Lower lobe of right lung (tissue), 2 donors: Measurements from ENCODE around the gene RNF31. TPM values are rescaled to one million over a fixed set of nuclear protein-coding genes. Genes with fewer than 3 reads are reported as not detected.

Source experiments
- ATAC-seq, 2 donors: fragments of 200-7000 bp; cut with Tn5 transposase; one replicate each; pipeline ENCODE4 v1.9.1; 2020 to 2022; ENCODE audit warnings: mild to moderate bottlenecking in 2 of 2, moderate library complexity in 2 of 2
- DNase-seq: peaks from one replicate; pipeline ENCODE4 v3.0.0-alpha.2; 2020
- H3K27ac ChIP-seq: fragments of 200-600 bp; one replicate; pipeline ENCODE4 v1.8.0; 2022
- H3K27me3 ChIP-seq: fragments of 200-600 bp; one replicate; pipeline ENCODE4 v1.8.0; 2022; ENCODE audit warnings: low read depth
- H3K36me3 ChIP-seq: fragments of 200-600 bp; one replicate; pipeline ENCODE4 v1.8.0; 2022; ENCODE audit warnings: mild to moderate bottlenecking
- H3K4me1 ChIP-seq: fragments of 200-600 bp; one replicate; pipeline ENCODE4 v1.8.0; 2022
- H3K4me3 ChIP-seq: fragments of 200-600 bp; one replicate; pipeline ENCODE4 v1.8.0; 2022; ENCODE audit warnings: mild to moderate bottlenecking
- H3K9me3 ChIP-seq: fragments of 200-600 bp; one replicate; pipeline ENCODE4 v1.8.0; 2022
- intact Hi-C: fragments of 100-400 bp; cut with DNase I; formaldehyde crosslinking; loops from one replicate; pipeline ENCODE4 v1.11.0; 2022
- total RNA-seq: library from RNA; stranded (reverse); fragmentation: NEBNext Ultra II Directional; extraction: Animal tissue kit (Norgen Biotek cat#: 25700); gene quantifications from one replicate; pipeline ENCODE4 v1.2.1, GENCODE V29; 2021
- TF ChIP-seq, protein P1 (sequence below): fragments of 200-600 bp; IDR thresholded peaks from one replicate; pipeline ENCODE4 v1.8.0; 2022; ENCODE audit warnings: antibody characterized with exemption, mild to moderate bottlenecking
- donor health status: DM: no; HTN: yes; CAD: no; lungs with severe emphysema.

Gene RNF31
- total RNA-seq, 1 donor from 2014 or later: 67.3 TPM

DNA sequence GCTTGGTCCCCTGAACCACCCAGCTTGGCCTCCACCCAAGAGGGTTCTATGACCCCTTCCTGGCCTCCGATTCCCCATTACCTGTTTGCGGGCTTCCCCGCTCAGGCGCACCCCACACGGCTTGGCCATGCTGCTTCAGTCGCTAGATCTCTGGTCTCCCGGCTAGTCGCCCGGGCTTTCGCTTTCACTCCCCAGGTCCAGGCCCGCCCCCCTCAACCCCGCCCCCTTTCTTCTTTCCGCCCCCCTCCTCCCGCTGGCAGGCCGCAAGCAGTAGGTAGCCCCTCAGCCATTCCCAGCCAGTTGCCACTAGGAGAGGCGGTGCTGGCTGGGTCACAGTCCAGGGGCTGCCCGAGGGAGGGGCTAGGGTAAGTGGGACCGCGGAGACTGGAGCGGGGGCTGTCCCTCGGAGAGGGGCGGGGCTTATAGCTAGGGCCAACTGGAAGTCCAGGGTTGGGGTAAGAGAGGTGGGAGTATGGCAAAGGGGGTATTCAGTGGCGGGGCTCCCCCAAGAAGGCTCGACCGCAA is 783 bp upstream of the RNF31 start, which contains the start of gene PSME2:
TSS of gene PSME2 (minus strand) at position 158 of the 525 bp plus-strand sequence. CDS start at position 129, 29 bp downstream.
- peaks cover 44% of the 10 kb centered on the region for H3K4me1 ChIP-seq
- no peaks in the 10 kb centered on the region for H3K27me3 ChIP-seq
- peak within 1 kb of the TSS; percentile 97 for H3K4me3 ChIP-seq
- no peaks in the 10 kb centered on the region for H3K9me3 ChIP-seq
- H3K27ac ChIP-seq: peak within 1 kb of the TSS; percentile 90
- intact Hi-C loops: no loop called here
- H3K36me3 ChIP-seq: peaks cover 53% of the 10 kb centered on the region
- TF ChIP-seq, protein P1, sequence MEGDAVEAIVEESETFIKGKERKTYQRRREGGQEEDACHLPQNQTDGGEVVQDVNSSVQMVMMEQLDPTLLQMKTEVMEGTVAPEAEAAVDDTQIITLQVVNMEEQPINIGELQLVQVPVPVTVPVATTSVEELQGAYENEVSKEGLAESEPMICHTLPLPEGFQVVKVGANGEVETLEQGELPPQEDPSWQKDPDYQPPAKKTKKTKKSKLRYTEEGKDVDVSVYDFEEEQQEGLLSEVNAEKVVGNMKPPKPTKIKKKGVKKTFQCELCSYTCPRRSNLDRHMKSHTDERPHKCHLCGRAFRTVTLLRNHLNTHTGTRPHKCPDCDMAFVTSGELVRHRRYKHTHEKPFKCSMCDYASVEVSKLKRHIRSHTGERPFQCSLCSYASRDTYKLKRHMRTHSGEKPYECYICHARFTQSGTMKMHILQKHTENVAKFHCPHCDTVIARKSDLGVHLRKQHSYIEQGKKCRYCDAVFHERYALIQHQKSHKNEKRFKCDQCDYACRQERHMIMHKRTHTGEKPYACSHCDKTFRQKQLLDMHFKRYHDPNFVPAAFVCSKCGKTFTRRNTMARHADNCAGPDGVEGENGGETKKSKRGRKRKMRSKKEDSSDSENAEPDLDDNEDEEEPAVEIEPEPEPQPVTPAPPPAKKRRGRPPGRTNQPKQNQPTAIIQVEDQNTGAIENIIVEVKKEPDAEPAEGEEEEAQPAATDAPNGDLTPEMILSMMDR: no peak
- DNase-seq (peak; percentile 96), ATAC-seq (peak; percentile 91 to 92)

DNA sequence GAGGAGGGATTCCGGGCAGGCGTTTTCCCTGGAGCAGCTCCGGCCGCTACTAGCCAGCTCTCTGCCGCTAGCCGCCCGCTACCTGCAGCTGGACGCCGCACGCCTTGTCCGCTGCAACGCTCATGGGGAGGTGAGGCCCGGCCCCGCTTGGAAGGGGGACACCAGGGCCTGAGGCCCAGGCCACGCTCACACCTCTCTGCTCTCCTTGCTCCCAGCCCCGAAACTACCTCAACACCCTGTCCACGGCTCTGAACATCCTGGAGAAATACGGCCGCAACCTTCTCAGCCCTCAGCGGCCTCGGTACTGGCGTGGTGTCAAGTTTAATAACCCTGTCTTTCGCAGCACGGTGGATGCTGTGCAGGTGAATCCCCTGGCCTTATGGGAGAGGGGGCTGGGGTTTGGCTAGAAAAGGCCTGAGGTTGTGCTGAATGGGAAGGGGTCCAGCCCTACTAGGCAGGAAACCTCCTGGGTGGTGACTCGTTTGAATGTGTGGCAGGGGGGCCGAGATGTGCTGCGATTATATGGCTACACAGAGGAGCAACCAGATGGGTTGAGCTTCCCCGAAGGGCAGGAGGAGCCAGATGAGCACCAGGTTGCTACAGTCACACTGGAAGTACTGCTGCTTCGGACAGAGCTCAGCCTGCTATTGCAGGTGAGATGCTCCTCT is 597 bp downstream of the RNF31 start:
- TF ChIP-seq, protein P1: no peak
- H3K4me3 ChIP-seq: peak overlapping the region; percentile 97
- peaks cover 67% of the 10 kb centered on the region for H3K36me3 ChIP-seq
- H3K27ac ChIP-seq: peak overlapping the region; percentile 90
- peaks cover 36% of the 10 kb centered on the region for H3K4me1 ChIP-seq
- ATAC-seq (peak in 1 of 2 donors; percentile 0), DNase-seq (peak; percentile 65)
- no peaks in the 10 kb centered on the region for H3K9me3 ChIP-seq
- no peaks in the 10 kb centered on the region for H3K27me3 ChIP-seq
- intact Hi-C loops: no loop called here

DNA sequence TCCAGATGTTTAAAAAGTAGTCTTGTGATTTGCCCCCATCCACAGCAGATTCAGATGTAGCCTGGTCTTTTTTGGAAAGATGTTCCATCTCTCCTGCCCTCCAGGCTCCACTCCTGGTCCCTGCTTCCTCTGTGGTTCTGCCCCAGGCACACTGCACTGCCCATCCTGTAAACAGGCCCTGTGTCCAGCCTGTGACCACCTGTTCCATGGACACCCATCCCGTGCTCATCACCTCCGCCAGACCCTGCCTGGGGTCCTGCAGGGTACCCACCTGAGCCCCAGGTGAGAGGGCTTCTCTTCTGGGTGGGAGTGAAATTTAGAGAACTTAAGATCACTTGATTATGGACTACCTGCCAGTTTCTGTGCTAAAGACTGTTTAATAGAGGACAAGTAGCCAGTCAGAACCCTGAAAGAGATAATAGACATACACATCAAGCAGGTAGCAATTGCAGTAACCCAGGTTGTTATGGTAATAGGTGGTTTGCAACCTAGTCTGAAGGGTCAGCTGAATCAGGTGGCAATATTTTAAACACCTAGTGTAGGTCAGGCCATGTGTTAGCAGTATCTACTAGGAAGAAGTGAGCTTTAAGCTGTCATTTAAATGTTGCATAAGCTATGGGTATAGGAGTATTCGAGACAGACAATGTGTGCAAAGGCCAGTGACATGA is 2.1 kb downstream of the RNF31 start:
- ATAC-seq (no peak), DNase-seq (no peak)
- no peaks in the 10 kb centered on the region for H3K9me3 ChIP-seq
- no peak overlapping the region for H3K4me3 ChIP-seq
- peaks cover 69% of the 10 kb centered on the region for H3K36me3 ChIP-seq
- no peaks in the 10 kb centered on the region for H3K27me3 ChIP-seq
- intact Hi-C loops: no loop called here
- TF ChIP-seq, protein P1: no peak
- H3K4me1 ChIP-seq: peaks cover 36% of the 10 kb centered on the region
- no peak overlapping the region for H3K27ac ChIP-seq

DNA sequence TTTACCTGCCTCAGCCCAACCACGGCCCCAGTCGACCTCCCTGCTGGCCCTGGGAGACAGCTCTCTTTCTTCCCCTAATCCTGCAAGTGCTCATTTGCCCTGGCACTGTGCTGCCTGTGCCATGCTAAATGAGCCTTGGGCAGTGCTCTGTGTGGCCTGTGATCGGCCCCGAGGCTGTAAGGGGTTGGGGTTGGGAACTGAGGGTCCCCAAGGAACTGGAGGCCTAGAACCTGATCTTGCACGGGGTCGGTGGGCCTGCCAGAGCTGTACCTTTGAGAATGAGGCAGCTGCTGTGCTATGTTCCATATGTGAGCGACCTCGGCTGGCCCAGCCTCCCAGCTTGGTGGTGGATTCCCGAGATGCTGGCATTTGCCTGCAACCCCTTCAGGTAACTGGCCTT is 2.8 kb downstream of the RNF31 start:
- peaks cover 69% of the 10 kb centered on the region for H3K36me3 ChIP-seq
- DNase-seq: no peak
- H3K4me1 ChIP-seq: peaks cover 34% of the 10 kb centered on the region
- no peak overlapping the region for H3K4me3 ChIP-seq
- intact Hi-C loops: no loop called here
- no peaks in the 10 kb centered on the region for H3K27me3 ChIP-seq
- no peak overlapping the region for H3K27ac ChIP-seq
- TF ChIP-seq, protein P1: no peak
- no peaks in the 10 kb centered on the region for H3K9me3 ChIP-seq
- no peak for ATAC-seq

DNA sequence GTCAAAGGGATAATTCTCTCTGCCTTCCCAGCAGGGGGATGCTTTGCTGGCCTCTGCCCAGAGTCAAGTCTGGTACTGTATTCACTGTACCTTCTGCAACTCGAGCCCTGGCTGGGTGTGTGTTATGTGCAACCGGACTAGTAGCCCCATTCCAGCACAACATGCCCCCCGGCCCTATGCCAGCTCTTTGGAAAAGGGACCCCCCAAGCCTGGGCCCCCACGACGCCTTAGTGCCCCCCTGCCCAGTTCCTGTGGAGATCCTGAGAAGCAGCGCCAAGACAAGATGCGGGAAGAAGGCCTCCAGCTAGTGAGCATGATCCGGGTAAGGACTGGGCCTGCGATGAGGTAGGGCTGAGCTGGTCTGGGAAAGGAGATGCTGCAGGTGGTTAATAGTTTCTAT is 3.3 kb downstream of the RNF31 start:
- Histone ChIP-seq H3K27ac (no peak overlapping the region), H3K4me3 (no peak overlapping the region), H3K27me3 (no peaks in the 10 kb centered on the region), H3K36me3 (peaks cover 73% of the 10 kb centered on the region), H3K4me1 (peaks cover 29% of the 10 kb centered on the region), H3K9me3 (no peaks in the 10 kb centered on the region)
- ATAC-seq (no peak), DNase-seq (no peak)
- TF ChIP-seq, protein P1: no peak
- intact Hi-C loops: no loop called here
